ENCODE data around the gene CASP8AP2. TPM values are rescaled to one million over a fixed set of nuclear protein-coding genes. Genes with fewer than 3 reads are reported as not detected.
"Not testable (repeated sequence)": the region's sequence is repeated elsewhere in the genome, so short reads cannot be mapped to it uniquely, and the experiment has no call there.

CASP8AP2 gene
- total RNA-seq, 2 experiments from 2014 or later: 33.3 to 33.6 TPM

DNA sequence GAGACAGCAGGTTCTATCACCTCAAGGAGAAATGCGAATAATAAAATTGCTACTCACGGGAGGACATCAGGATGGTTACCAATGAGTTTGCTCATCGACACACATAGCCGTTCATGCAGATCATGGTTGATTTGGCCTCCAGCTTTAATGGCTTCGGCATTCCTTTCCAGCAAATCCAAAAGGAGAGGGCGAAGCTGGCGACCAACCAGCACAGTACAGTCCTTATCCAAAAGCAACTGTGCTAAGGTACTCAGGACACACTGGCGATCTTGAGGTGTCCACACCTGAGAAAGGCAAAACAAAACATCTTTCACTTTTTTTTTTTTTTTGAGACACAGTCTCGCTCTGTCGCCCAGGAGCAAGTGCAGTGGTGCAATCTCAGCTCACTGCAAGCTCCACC is 26.4 kb upstream of the CASP8AP2 start:
- POLR2A ChIA-PET: interaction anchor here (0.6 kb wide), 1 partner anchor 125 kb away, joined by 4 read pairs; no protein-coding TSS in a partner anchor

GRCh38 chr6:89805814-89806371 is 23.8 kb upstream of the CASP8AP2 start:
- H3K4me1 Mint-ChIP-seq (ENCODE audit: low read depth): peaks cover 22% of the 10 kb centered on the region
- no peaks in the 10 kb centered on the region for H3K27me3 Mint-ChIP-seq
- no peak overlapping the region for H3K4me3 Mint-ChIP-seq
- intact Hi-C loops (cut with micrococcal nuclease): no loop called here
- TF ChIP-seq, protein P1, sequence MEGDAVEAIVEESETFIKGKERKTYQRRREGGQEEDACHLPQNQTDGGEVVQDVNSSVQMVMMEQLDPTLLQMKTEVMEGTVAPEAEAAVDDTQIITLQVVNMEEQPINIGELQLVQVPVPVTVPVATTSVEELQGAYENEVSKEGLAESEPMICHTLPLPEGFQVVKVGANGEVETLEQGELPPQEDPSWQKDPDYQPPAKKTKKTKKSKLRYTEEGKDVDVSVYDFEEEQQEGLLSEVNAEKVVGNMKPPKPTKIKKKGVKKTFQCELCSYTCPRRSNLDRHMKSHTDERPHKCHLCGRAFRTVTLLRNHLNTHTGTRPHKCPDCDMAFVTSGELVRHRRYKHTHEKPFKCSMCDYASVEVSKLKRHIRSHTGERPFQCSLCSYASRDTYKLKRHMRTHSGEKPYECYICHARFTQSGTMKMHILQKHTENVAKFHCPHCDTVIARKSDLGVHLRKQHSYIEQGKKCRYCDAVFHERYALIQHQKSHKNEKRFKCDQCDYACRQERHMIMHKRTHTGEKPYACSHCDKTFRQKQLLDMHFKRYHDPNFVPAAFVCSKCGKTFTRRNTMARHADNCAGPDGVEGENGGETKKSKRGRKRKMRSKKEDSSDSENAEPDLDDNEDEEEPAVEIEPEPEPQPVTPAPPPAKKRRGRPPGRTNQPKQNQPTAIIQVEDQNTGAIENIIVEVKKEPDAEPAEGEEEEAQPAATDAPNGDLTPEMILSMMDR (IDR thresholded peaks at IDR 0.05): no peak
- H3K9me3 Mint-ChIP-seq: no peaks in the 10 kb centered on the region
- ATAC-seq (no peak), DNase-seq (no peak)
- CTCF ChIA-PET: interaction anchor here (0.9 to 1.3 kb wide), 2 partner anchors 38 to 373 kb away, joined by 3 read pairs; no protein-coding TSS in a partner anchor
- POLR2A ChIA-PET: interaction anchor here (0.7 to 2.4 kb wide), 3 partner anchors 12 to 27 kb away, joined by 4 to 12 read pairs (median 4); partner anchors contain the start of gene MDN1
- peaks cover 15% of the 10 kb centered on the region for H3K36me3 Mint-ChIP-seq (ENCODE audit: low read depth)
- peak overlapping the region; percentile 7 for H3K27ac Mint-ChIP-seq

More for the DNA sequence above, 26.4 kb upstream of the CASP8AP2 start:
- no peaks in the 10 kb centered on the region for H3K27me3 Mint-ChIP-seq
- DNase-seq (no peak), ATAC-seq (no peak)
- intact Hi-C loops (cut with micrococcal nuclease): no loop called here
- peaks cover 17% of the 10 kb centered on the region for H3K4me1 Mint-ChIP-seq (ENCODE audit: low read depth)
- no peak overlapping the region for H3K27ac Mint-ChIP-seq
- H3K36me3 Mint-ChIP-seq (ENCODE audit: low read depth): peaks cover 27% of the 10 kb centered on the region
- no peaks in the 10 kb centered on the region for H3K9me3 Mint-ChIP-seq
- no peak overlapping the region for H3K4me3 Mint-ChIP-seq
- TF ChIP-seq, protein P1 (IDR thresholded peaks at IDR 0.05): no peak
- CTCF ChIA-PET: interaction anchor here (1.2 to 1.3 kb wide), 2 partner anchors 13 to 17 kb away, joined by 3 to 5 read pairs; partner anchors contain the start of gene MDN1

- intact Hi-C loops (cut with micrococcal nuclease): no loop called here
- H3K9me3 Mint-ChIP-seq: no peaks in the 10 kb centered on the region
- POLR2A ChIA-PET: interaction anchor here (1.5 kb wide), 1 partner anchor 21 kb away, joined by 5 read pairs; no protein-coding TSS in a partner anchor
These were observed 22.1 kb upstream of the CASP8AP2 start for GRCh38 chr6:89807581-89807980.

GRCh38 chr6:89813422-89813821 is 16.3 kb upstream of the CASP8AP2 start:
- CTCF ChIA-PET; H3K27ac Mint-ChIP-seq; intact Hi-C loops (cut with micrococcal nuclease); DNase-seq; H3K27me3 Mint-ChIP-seq; H3K4me3 Mint-ChIP-seq; H3K9me3 Mint-ChIP-seq; ATAC-seq: not testable (repeated sequence)
- POLR2A ChIA-PET: interaction anchor here (1.1 kb wide), 1 partner anchor 20 kb away, joined by 3 read pairs; no protein-coding TSS in a partner anchor
- Mint-ChIP-seq H3K4me1 (ENCODE audit: low read depth) (peaks cover 35% of the 10 kb centered on the region), H3K36me3 (ENCODE audit: low read depth) (peaks cover 14% of the 10 kb centered on the region)

More at GRCh38 chr6:89807581-89807980, 22.1 kb upstream of the CASP8AP2 start:
- no peak overlapping the region for H3K27ac Mint-ChIP-seq
- DNase-seq: no peak
- CTCF ChIA-PET: interaction anchor here (1.6 kb wide), 1 partner anchor 14 kb away, joined by 3 read pairs; no protein-coding TSS in a partner anchor
- ATAC-seq: no peak
- TF ChIP-seq, protein P1 (IDR thresholded peaks at IDR 0.05): no peak
- peaks cover 8% of the 10 kb centered on the region for H3K36me3 Mint-ChIP-seq (ENCODE audit: low read depth)
- H3K4me1 Mint-ChIP-seq (ENCODE audit: low read depth): peaks cover 24% of the 10 kb centered on the region
- H3K4me3 Mint-ChIP-seq: no peak overlapping the region
- no peaks in the 10 kb centered on the region for H3K27me3 Mint-ChIP-seq

DNA sequence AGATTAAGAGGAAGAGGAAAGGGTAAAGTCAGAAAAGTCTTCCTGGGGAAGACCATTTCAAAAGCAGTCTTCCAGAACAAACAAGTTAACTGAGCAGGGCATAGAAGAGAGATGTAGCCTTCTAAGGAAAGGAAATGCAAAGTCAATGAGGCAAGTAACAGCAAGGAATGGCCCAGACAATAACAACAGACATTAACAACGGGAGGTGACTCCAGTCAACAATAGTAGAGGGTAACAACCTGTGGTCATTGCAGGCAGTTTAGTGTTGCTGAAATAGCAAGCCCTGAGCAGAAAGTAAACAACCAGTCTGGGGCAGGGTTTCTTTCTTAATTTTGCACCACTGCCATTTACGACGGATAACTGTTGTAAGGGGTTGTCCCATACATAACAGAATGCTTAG is 12.2 kb upstream of the CASP8AP2 start:
- intact Hi-C loops (cut with micrococcal nuclease): no loop called here
- H3K36me3 Mint-ChIP-seq (ENCODE audit: low read depth): peaks cover 22% of the 10 kb centered on the region
- peaks cover 35% of the 10 kb centered on the region for H3K4me1 Mint-ChIP-seq (ENCODE audit: low read depth)
- CTCF ChIA-PET: interaction anchor here (0.8 to 1.3 kb wide), 2 partner anchors 9 to 15 kb away, joined by 3 to 4 read pairs; no protein-coding TSS in a partner anchor
- TF ChIP-seq, protein P1 (IDR thresholded peaks at IDR 0.05): no peak
- ATAC-seq: no peak
- no peaks in the 10 kb centered on the region for H3K9me3 Mint-ChIP-seq
- H3K4me3 Mint-ChIP-seq: peak overlapping the region; percentile 86
- DNase-seq: no peak
- H3K27me3 Mint-ChIP-seq: no peaks in the 10 kb centered on the region
- POLR2A ChIA-PET: interaction anchor here (1.4 kb wide), 1 partner anchor 12 kb away, joined by 3 read pairs; the partner anchor contains the start of gene CASP8AP2
- peak overlapping the region; percentile 19 for H3K27ac Mint-ChIP-seq
